ENCODE results near the gene RPL7A. TPM values are rescaled to one million over a fixed set of nuclear protein-coding genes. Genes with fewer than 3 reads are reported as not detected.

The RPL7A gene
- total RNA-seq, 1 experiment from 2014 or later, result 2,747 TPM

DNA sequence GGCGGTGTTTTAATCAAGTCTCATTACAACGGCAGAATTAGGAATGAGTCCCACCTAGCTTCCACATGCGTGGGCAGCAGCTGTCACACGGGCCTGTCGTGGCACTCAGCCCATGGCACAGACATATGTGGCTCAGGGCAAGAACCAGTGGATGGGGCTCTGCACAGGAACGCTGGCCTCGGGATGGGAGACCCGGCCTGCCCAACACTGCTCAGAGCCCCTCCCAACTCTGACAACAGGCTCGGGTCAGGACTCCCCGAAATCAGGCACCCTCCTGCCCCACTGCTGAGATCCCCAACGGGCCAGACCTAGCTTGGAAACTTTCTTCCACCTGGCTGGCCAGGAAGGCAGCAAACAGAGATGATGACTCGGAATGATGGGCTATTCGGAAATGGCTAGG, 7.1 kb upstream of the RPL7A start (continued):
- TF ChIP-seq ZNF425 (CRISPR knock-in tag; conservative IDR thresholded peaks at IDR 0.05) (no peak), RORB (CRISPR knock-in tag; IDR thresholded peaks at IDR 0.05) (no peak), ATF1 (CRISPR knock-in tag; IDR thresholded peaks at IDR 0.05) (no peak), PREB (CRISPR knock-in tag; IDR thresholded peaks at IDR 0.05; ENCODE audit: borderline replicate concordance) (no peak), MXD4 (CRISPR knock-in tag; IDR thresholded peaks at IDR 0.05; ENCODE audit: borderline replicate concordance) (no peak), ZNF416 (CRISPR knock-in tag; IDR thresholded peaks at IDR 0.05) (no peak), IRF2 (CRISPR knock-in tag; IDR thresholded peaks at IDR 0.05; ENCODE audit: borderline replicate concordance, low read depth) (no peak), GABPB1 (CRISPR knock-in tag; IDR thresholded peaks at IDR 0.05) (no peak)
- TF ChIP-seq, protein P1, sequence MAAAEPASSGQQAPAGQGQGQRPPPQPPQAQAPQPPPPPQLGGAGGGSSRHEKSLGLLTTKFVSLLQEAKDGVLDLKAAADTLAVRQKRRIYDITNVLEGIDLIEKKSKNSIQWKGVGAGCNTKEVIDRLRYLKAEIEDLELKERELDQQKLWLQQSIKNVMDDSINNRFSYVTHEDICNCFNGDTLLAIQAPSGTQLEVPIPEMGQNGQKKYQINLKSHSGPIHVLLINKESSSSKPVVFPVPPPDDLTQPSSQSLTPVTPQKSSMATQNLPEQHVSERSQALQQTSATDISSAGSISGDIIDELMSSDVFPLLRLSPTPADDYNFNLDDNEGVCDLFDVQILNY (CRISPR knock-in tag; IDR thresholded peaks at IDR 0.05), result no peak

- ChIA-PET POLR2A (interaction anchor here (0.6 to 1.7 kb wide), 3 partner anchors 12 to 145 kb away, joined by 3 to 7 read pairs (median 6); no protein-coding TSS in a partner anchor), CTCF (interaction anchor here (0.6 to 3.5 kb wide), 43 partner anchors 8 to 227 kb away, joined by 3 to 74 read pairs (median 5); partner anchors contain the start of genes ABO, CACFD1, SLC2A6 and STKLD1)
- Mint-ChIP-seq H3K27ac (no peak overlapping the region), H3K9me3 (no peaks in the 10 kb centered on the region), H3K36me3 (peaks cover 63% of the 10 kb centered on the region), H3K27me3 (ENCODE audit: low read depth) (no peaks in the 10 kb centered on the region), H3K4me3 (no peak overlapping the region), H3K4me1 (peaks cover 12% of the 10 kb centered on the region)
- TF ChIP-seq FOXK1 (CRISPR knock-in tag; IDR thresholded peaks at IDR 0.05) (no peak), NFATC4 (CRISPR knock-in tag; IDR thresholded peaks at IDR 0.05) (no peak), RORB (CRISPR knock-in tag; IDR thresholded peaks at IDR 0.05) (no peak), ZNF512 (CRISPR knock-in tag; IDR thresholded peaks at IDR 0.05; ENCODE audit: borderline replicate concordance) (no peak), ZNF219 (CRISPR knock-in tag; IDR thresholded peaks at IDR 0.05; ENCODE audit: borderline replicate concordance) (no peak), NFYB (CRISPR knock-in tag; conservative IDR thresholded peaks at IDR 0.05; ENCODE audit: low read depth) (no peak), ZNF263 (CRISPR knock-in tag; IDR thresholded peaks at IDR 0.05; ENCODE audit: low read depth) (no peak), ZNF671 (CRISPR knock-in tag; IDR thresholded peaks at IDR 0.05) (no peak), ATF2 (CRISPR knock-in tag; IDR thresholded peaks at IDR 0.05; ENCODE audit: borderline replicate concordance, low read depth) (no peak), PRRX2 (CRISPR knock-in tag; IDR thresholded peaks at IDR 0.05) (no peak)
- TF ChIP-seq, protein P2, sequence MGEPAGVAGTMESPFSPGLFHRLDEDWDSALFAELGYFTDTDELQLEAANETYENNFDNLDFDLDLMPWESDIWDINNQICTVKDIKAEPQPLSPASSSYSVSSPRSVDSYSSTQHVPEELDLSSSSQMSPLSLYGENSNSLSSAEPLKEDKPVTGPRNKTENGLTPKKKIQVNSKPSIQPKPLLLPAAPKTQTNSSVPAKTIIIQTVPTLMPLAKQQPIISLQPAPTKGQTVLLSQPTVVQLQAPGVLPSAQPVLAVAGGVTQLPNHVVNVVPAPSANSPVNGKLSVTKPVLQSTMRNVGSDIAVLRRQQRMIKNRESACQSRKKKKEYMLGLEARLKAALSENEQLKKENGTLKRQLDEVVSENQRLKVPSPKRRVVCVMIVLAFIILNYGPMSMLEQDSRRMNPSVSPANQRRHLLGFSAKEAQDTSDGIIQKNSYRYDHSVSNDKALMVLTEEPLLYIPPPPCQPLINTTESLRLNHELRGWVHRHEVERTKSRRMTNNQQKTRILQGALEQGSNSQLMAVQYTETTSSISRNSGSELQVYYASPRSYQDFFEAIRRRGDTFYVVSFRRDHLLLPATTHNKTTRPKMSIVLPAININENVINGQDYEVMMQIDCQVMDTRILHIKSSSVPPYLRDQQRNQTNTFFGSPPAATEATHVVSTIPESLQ (CRISPR knock-in tag; IDR thresholded peaks at IDR 0.05), result no peak
- TF ChIP-seq, protein P3, sequence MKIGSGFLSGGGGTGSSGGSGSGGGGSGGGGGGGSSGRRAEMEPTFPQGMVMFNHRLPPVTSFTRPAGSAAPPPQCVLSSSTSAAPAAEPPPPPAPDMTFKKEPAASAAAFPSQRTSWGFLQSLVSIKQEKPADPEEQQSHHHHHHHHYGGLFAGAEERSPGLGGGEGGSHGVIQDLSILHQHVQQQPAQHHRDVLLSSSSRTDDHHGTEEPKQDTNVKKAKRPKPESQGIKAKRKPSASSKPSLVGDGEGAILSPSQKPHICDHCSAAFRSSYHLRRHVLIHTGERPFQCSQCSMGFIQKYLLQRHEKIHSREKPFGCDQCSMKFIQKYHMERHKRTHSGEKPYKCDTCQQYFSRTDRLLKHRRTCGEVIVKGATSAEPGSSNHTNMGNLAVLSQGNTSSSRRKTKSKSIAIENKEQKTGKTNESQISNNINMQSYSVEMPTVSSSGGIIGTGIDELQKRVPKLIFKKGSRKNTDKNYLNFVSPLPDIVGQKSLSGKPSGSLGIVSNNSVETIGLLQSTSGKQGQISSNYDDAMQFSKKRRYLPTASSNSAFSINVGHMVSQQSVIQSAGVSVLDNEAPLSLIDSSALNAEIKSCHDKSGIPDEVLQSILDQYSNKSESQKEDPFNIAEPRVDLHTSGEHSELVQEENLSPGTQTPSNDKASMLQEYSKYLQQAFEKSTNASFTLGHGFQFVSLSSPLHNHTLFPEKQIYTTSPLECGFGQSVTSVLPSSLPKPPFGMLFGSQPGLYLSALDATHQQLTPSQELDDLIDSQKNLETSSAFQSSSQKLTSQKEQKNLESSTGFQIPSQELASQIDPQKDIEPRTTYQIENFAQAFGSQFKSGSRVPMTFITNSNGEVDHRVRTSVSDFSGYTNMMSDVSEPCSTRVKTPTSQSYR (CRISPR knock-in tag; IDR thresholded peaks at IDR 0.05), result no peak
- ATAC-seq, result no peak
- no peak for DNase-seq (ENCODE audit: low spot score)
These were observed 6.5 kb upstream of the RPL7A start for GRCh38 chr9:133341369-133342068.

Data from WTC11 (cell line).